HPDE6-E6E7 (cell line): ENCODE results near the gene ACY1.
A peak's percentile ranks its signal among the peaks of the same experiment; 100 is the strongest.
"Not testable (repeated sequence)": the region's sequence is repeated elsewhere in the genome, so short reads cannot be mapped to it uniquely, and the experiment has no call there.

Experiments
- DNase-seq: peaks from one replicate; pipeline ENCODE4 v3.0.0; 2011; ENCODE audit warnings: missing footprints; ENCODE audit errors: extremely low spot score

ACY1 gene

GRCh38 chr3:51983578-51984268 lies 388 bp downstream of the ACY1 start:
- no peak for DNase-seq

GRCh38 chr3:51984269-51984647 lies 923 bp downstream of the ACY1 start:
- no peak for DNase-seq

GRCh38 chr3:51985063-51985462 lies 1.7 kb downstream of the ACY1 start:
- DNase-seq: no peak

- no peak for DNase-seq
These were observed 2.9 kb downstream of the ACY1 start for GRCh38 chr3:51986010-51986947.

DNA sequence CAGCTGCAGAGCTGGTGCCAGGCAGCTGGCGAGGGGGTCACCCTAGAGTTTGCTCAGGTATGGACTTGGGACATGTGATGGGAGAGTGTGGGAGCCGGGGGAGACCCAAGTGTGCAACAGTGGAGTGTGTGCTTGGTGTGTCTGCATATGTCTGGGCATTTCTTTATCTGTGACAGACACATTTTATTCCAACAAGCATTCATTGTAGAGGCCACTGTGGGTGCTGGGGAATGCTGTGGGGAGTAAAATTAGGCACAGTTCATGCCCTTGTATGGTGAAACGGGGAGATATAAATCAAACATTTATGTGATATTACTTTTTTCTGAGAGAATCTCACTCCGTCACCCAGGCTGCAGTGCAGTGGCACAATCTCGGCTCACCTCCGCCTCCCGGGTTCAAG lies 4.2 kb downstream of the ACY1 start:
- DNase-seq: no peak

DNA sequence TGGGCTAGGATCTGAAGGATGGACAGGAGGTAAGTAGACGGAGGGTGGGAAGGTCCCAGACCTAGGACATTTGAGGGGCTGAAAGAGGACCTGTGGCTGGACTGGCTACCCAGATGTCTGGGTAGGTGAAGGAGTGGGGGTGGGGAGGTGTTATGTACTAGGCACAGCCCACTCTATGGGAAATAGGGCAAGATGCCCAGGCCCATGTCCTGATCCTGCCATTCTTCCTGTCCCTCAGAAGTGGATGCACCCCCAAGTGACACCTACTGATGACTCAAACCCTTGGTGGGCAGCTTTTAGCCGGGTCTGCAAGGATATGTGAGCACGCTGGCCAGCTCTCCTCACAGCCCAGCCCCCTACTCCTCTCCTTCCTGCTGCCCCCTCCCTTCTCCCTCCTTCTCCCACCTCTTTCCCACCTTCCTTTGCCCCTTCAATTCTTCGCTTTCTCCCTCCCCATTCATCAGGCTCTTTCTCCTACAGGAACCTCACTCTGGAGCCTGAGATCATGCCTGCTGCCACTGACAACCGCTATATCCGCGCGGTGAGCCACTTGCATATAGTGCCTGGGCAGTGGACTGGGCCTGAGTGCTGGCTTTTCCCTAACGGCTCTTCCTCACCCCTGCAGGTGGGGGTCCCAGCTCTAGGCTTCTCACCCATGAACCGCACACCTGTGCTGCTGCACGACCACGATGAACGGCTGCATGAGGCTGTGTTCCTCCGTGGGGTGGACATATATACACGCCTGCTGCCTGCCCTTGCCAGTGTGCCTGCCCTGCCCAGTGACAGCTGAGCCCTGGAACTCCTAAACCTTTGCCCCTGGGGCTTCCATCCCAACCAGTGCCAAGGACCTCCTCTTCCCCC lies 5.2 kb downstream of the ACY1 start:
- DNase-seq: no peak

- DNase-seq: not testable (repeated sequence)
These were observed 7.2 kb downstream of the ACY1 start for GRCh38 chr3:51990501-51990971.

- no peak for DNase-seq
These were observed 8.8 kb downstream of the ACY1 start for GRCh38 chr3:51992017-51992682.

- not testable (repeated sequence) for DNase-seq
These were observed 10.3 kb downstream of the ACY1 start for GRCh38 chr3:51993657-51994056.

DNA sequence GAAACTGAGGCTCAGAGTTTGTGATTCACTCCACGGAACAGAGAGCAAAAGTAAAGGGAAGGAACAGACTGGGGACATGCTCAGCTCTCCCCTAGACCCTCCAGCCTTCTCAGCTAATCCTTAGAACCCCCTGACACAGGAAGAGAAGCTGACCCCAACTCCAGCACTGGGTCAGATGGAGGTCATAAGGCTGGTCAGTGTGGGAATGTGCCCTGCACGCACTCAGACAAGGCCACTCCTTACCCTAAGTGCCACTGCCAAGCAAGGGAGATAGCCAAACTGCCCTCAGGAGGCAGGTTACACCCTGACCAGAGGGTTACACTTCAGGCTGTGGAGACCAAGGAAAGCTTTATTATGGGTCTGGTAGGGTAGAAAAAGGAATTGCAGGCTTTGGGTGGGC lies 11.2 kb downstream of the ACY1 start:
- no peak for DNase-seq

DNA sequence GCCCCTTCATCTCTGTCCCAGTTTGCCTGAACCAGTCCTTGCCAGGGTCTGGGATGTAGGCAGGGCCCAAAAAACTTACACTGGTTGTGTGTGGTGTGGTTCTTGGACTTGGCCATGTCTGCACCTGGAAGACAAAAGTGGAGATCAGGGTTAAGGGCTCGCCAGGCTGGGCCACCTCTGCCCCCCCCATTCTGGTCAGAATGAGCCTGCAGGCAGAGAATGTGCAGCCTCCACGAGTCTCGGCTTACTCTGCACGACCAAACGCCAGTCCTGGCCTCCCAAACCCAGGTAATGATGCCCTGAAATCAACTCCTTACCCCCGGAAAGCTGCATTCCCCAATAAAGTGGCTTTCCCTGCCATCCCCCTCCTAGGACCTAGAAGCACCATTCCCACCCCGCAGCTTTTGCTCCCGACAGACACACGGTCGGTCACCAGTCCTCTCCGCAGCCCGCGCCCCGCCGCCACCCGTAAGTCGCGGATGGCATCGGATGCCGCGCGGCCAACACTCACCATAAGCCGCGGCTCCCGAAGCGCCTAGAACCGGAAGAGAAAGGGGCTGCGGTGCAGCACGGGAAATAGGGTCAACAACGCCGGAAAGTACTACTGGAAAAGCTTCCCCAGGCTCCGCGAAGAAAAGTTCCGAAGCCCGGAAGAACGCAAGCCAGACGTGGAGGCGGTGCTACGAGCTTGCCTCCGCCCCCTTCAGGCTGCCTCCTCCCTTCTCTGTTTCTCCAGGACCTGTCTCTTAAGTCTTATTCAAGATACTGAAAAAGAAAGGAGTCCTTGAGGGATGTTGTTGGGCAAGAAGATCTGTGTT lies 12.2 kb downstream of the ACY1 start, which contains the start of gene RPL29:
RPL29 (minus strand) TSS at position 550 of the 818 bp plus-strand sequence; CDS start at position 116, 434 bp downstream.
- DNase-seq: no peak

- no peak for DNase-seq
These were observed 13.8 kb downstream of the ACY1 start for GRCh38 chr3:51997172-51997571.

GRCh38 chr3:51997935-51998596 lies 14.7 kb downstream of the ACY1 start:
- DNase-seq: no peak

DNA sequence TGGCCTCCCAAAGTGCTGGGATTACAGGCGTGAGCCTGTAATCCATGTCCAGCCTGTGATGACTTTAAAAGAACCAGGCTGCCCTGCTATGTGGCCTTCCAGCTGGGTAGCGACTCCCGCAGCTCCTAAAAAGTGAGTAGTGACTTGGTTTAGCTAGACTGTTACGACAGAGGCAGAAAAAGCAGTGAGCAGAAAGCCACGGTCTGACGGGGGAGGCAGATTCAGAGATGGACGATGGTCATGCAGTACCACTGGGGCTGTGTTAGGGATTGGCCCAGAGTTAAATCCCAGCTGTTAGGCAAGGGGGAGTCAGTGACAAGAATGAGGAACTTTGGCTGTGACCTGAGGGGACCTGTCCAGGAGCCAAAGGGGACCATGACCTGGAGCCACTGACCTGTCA lies 15.4 kb downstream of the ACY1 start:
- DNase-seq: no peak

- DNase-seq: no peak
These were observed 16.5 kb downstream of the ACY1 start for GRCh38 chr3:51999846-52000245.

DNA sequence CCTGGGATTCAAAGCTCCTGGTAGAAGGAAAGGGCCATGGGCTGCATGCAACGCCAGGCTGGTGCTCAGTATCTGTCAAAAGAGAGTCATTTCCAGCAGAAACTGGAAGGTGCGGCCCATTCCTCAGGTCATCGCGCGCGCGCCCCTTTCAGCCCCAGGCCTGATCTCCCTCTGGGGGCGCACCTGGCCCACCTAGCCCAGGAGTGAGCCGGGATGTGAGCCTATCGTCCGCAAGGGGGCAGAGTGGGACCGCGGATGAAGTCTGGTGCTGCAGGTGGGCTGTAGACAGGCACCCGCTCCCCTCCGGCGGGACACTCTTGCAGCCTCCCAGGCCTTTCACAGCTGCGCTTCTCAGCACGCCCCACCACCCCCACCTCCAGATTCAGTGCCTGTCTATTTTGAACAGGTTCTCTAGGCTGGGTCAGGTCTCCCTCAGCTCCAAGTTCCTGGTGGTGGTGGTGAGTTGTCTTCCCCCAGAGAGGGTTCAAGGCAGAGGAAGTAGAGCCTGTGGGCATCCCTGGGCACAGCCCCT lies 18.2 kb downstream of the ACY1 start:
- peak; percentile 44 for DNase-seq

GRCh38 chr3:52002748-52003147 lies 19.4 kb downstream of the ACY1 start:
- DNase-seq: no peak

DNA sequence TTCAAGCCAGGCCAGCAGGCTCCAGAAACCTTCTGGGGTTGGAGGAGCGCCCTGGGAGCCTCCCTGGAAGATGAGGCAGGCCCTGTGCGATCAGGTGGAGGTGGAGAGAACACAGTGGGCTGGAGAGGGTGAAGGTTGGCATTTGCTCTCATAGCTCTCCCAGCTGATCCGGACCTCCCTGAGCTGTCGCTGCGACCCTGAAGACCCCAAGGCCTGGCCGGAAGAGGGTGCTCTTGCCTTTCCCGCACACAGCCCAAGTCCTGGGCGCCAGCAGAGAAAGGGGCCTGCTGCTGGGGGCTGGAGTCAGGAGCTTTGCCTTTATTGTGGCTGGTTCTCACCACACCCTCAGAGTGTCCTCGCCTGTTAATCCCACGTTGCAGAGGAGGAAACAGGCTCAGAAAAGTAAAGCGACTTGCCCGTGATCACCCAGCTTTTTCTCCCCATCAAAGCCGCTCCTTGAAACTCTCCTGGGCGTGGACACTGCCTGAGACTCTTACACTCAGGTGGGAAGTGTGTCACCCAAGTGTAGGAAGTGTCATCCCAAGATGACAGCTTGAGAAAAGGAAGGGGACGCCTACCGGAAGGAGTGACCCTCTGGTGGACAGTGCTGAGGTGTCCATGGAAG lies 20.9 kb downstream of the ACY1 start:
- DNase-seq: no peak

- no peak for DNase-seq
These were observed 21.6 kb downstream of the ACY1 start for GRCh38 chr3:52004906-52005395.
